ENCODE results near the gene PABPC1L2B. TPM values are rescaled to one million over a fixed set of nuclear protein-coding genes. Genes with fewer than 3 reads are reported as not detected.
"Not testable (repeated sequence)": the region's sequence is repeated elsewhere in the genome, so short reads cannot be mapped to it uniquely, and the experiment has no call there.

The PABPC1L2B gene
- total and polyA plus RNA-seq, 4 donors, result not detected

DNA sequence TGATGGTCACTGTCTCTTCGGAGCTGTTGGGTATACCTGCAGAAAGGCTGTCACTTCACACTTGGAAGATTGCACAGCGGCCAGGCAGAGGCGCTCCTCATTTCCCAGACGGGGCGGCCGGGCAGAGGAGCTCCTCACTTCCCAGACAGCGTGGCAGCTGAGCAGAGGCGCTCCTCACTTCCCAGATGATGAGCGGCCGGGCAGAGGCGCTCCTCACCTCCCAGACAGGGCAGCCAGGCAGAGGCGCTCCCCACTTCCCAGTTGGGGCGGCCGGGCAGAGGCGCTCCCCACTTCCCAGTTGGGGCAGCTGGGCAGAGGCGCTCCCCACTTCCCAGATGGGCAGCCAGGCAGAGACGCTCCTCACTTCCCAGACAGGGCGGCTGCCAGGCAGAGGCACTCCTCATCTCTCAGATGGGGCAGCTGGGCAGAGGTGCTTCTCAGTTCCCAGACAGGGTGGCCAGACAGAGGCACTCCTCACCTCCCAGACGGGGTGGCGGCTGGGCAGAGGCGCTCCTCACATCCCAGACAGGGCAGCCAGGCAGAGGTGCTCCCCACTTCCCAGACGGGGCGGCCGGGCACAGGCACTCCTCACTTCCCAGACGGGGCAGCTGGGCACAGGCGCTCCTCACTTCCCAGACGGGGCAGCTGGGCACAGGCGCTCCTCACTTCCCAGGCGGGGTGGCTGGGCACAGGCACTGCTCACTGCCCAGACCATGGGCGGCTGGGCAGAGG, 18.8 kb downstream of the PABPC1L2B start:
- Histone ChIP-seq H3K9ac (ENCODE audit: low read depth in 1 of 2, low read length in 2 of 2) (no peak overlapping the region), H3K27me3 (ENCODE audit: control insufficient read depth in 4 of 4, insufficient read depth in 4 of 4, low read length in 3 of 4) (no peaks in the 10 kb centered on the region), H3K27ac (ENCODE audit: low read depth in 1 of 2, low read length in 2 of 2) (no peak overlapping the region), H3K4me3 (ENCODE audit: low read depth in 1 of 3, low read length in 3 of 3) (no peak overlapping the region), H3K4me1 (ENCODE audit: control insufficient read depth in 4 of 4, insufficient read depth in 4 of 4, low read length in 3 of 4) (no peaks in the 10 kb centered on the region), H3K36me3 (ENCODE audit: control insufficient read depth in 4 of 4, insufficient read depth in 3 of 4, low read depth in 1 of 4, low read length in 3 of 4) (no peaks in the 10 kb centered on the region), H3K9me3 (ENCODE audit: control insufficient read depth in 4 of 4, low read length in 3 of 4) (peaks cover 0 to 8% (median 2%) of the 10 kb centered on the region in 4 donors)
- no peak for DNase-seq (ENCODE audit: low spot score)
- WGBS, result 86% methylated on average over 30 of the region's 30 CpGs
- TF ChIP-seq FOXA1 (IDR thresholded peaks at IDR 0.05) (no peak), EGR1 (IDR thresholded peaks at IDR 0.05; ENCODE audit: low read depth in 2 of 2) (no peak), YY1 (IDR thresholded peaks at IDR 0.05) (no peak), HNF4G (IDR thresholded peaks at IDR 0.05) (no peak), GABPA (IDR thresholded peaks at IDR 0.05 in 1 of 2, conservative IDR thresholded peaks at IDR 0.05 in 1 of 2) (no peak), FOXA2 (IDR thresholded peaks at IDR 0.05) (no peak), RAD21 (IDR thresholded peaks at IDR 0.05) (no peak), NR2F2 (IDR thresholded peaks at IDR 0.05) (no peak), RXRA (IDR thresholded peaks at IDR 0.05) (no peak)
- TF ChIP-seq, protein P1, sequence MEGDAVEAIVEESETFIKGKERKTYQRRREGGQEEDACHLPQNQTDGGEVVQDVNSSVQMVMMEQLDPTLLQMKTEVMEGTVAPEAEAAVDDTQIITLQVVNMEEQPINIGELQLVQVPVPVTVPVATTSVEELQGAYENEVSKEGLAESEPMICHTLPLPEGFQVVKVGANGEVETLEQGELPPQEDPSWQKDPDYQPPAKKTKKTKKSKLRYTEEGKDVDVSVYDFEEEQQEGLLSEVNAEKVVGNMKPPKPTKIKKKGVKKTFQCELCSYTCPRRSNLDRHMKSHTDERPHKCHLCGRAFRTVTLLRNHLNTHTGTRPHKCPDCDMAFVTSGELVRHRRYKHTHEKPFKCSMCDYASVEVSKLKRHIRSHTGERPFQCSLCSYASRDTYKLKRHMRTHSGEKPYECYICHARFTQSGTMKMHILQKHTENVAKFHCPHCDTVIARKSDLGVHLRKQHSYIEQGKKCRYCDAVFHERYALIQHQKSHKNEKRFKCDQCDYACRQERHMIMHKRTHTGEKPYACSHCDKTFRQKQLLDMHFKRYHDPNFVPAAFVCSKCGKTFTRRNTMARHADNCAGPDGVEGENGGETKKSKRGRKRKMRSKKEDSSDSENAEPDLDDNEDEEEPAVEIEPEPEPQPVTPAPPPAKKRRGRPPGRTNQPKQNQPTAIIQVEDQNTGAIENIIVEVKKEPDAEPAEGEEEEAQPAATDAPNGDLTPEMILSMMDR (IDR thresholded peaks at IDR 0.05; ENCODE audit: low read depth, low read length, missing input control), result no peak
- TF ChIP-seq, protein P2, sequence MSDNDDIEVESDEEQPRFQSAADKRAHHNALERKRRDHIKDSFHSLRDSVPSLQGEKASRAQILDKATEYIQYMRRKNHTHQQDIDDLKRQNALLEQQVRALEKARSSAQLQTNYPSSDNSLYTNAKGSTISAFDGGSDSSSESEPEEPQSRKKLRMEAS (IDR thresholded peaks at IDR 0.05), result no peak

DNA sequence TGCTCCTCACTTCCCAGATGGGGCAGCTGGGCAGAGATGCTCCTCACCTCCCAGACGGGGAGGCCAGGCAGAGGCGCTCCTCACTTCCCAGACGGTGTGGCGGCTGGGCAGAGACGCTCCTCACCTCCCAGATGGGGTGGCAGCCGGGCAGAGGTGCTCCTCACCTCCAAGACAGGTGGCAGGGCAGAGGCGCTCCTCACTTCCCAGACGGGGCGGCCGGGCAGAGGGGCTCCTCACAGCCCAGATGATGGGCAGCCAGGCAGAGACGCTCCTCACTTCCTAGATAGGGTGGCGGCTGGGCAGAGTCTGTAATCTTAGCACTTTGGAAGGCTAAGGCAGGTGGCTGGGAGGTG, 19.3 kb downstream of the PABPC1L2B start:
- not testable (repeated sequence) for H3K27me3 ChIP-seq (ENCODE audit: control insufficient read depth in 4 of 4, insufficient read depth in 4 of 4, low read length in 3 of 4); H3K9me3 ChIP-seq (ENCODE audit: control insufficient read depth in 4 of 4, low read length in 3 of 4); H3K9ac ChIP-seq (ENCODE audit: low read depth in 1 of 2, low read length in 2 of 2); H3K4me3 ChIP-seq (ENCODE audit: low read depth in 1 of 3, low read length in 3 of 3); H3K27ac ChIP-seq (ENCODE audit: low read depth in 1 of 2, low read length in 2 of 2); H3K4me1 ChIP-seq (ENCODE audit: control insufficient read depth in 4 of 4, insufficient read depth in 4 of 4, low read length in 3 of 4); H3K36me3 ChIP-seq (ENCODE audit: control insufficient read depth in 4 of 4, insufficient read depth in 3 of 4, low read depth in 1 of 4, low read length in 3 of 4); DNase-seq (ENCODE audit: low spot score)
- WGBS, result 94% methylated on average over 12 of the region's 12 CpGs

DNA sequence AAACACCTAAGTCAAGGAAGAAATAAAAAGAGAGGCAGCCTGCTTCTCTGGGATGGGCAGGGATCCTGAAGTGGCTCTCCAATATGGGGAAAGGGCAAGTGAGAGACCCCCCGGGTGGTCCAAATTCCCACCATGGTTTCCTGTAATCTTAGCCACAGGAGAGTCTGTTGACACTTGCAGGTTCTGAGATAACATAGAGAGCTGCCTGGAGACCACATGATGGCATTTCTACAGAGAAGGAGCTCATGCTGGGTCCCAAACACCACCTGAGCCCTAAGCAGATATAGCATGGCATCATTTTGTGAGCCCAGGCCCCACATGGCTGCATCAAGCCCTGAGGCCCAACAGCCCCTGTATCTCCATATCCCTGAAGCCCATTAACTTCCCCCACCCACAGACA, 26.1 kb downstream of the PABPC1L2B start:
- H3K36me3 ChIP-seq (ENCODE audit: control insufficient read depth in 4 of 4, insufficient read depth in 3 of 4, low read depth in 1 of 4, low read length in 3 of 4), result no peaks in the 10 kb centered on the region
- H3K9ac ChIP-seq (ENCODE audit: low read depth in 1 of 2, low read length in 2 of 2), result no peak overlapping the region
- H3K27me3 ChIP-seq (ENCODE audit: control insufficient read depth in 4 of 4, insufficient read depth in 4 of 4, low read length in 3 of 4), result peaks cover 0 to 3% (median 0%) of the 10 kb centered on the region in 4 donors
- WGBS, result 31% methylated on average over 1 of the region's 1 CpG
- H3K4me1 ChIP-seq (ENCODE audit: control insufficient read depth in 4 of 4, insufficient read depth in 4 of 4, low read length in 3 of 4), result no peaks in the 10 kb centered on the region
- peaks cover 0 to 14% (median 5%) of the 10 kb centered on the region in 4 donors for H3K9me3 ChIP-seq (ENCODE audit: control insufficient read depth in 4 of 4, low read length in 3 of 4)
- H3K27ac ChIP-seq (ENCODE audit: low read depth in 1 of 2, low read length in 2 of 2), result no peak overlapping the region
- no peak for DNase-seq (ENCODE audit: low spot score)
- H3K4me3 ChIP-seq (ENCODE audit: low read depth in 1 of 3, low read length in 3 of 3), result no peak overlapping the region
- TF ChIP-seq JUND (IDR thresholded peaks at IDR 0.05) (no peak), RAD21 (IDR thresholded peaks at IDR 0.05) (no peak), TAF1 (conservative IDR thresholded peaks at IDR 0.05) (no peak), GABPA (IDR thresholded peaks at IDR 0.05 in 1 of 2, conservative IDR thresholded peaks at IDR 0.05 in 1 of 2) (no peak), FOXA1 (IDR thresholded peaks at IDR 0.05) (no peak), SP1 (IDR thresholded peaks at IDR 0.05) (no peak)
- TF ChIP-seq, protein P2 (IDR thresholded peaks at IDR 0.05), result no peak
- TF ChIP-seq, protein P3, sequence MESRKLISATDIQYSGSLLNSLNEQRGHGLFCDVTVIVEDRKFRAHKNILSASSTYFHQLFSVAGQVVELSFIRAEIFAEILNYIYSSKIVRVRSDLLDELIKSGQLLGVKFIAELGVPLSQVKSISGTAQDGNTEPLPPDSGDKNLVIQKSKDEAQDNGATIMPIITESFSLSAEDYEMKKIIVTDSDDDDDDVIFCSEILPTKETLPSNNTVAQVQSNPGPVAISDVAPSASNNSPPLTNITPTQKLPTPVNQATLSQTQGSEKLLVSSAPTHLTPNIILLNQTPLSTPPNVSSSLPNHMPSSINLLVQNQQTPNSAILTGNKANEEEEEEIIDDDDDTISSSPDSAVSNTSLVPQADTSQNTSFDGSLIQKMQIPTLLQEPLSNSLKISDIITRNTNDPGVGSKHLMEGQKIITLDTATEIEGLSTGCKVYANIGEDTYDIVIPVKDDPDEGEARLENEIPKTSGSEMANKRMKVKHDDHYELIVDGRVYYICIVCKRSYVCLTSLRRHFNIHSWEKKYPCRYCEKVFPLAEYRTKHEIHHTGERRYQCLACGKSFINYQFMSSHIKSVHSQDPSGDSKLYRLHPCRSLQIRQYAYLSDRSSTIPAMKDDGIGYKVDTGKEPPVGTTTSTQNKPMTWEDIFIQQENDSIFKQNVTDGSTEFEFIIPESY (IDR thresholded peaks at IDR 0.05), result no peak

Other genes with a start within 250 kb of the PABPC1L2B start
- under 1 TPM in 1 of 2 donors, not detected in 1; 0.19 TPM for gene DMRTC1B, start 226.0 kb upstream of the PABPC1L2B start, total RNA-seq
- not detected for gene DMRTC1B, start 226.0 kb upstream of the PABPC1L2B start, polyA plus RNA-seq
- gene FAM236B, start 220.3 kb upstream of the PABPC1L2B start, total RNA-seq, result not detected
- not detected for gene FAM236B, start 220.3 kb upstream of the PABPC1L2B start, polyA plus RNA-seq
- not detected for gene FAM236D, start 194.7 kb upstream of the PABPC1L2B start, total RNA-seq
- gene FAM236D, start 194.7 kb upstream of the PABPC1L2B start, polyA plus RNA-seq, result not detected
- gene FAM236C, start 90.3 kb upstream of the PABPC1L2B start, total RNA-seq, result not detected
- not detected for gene FAM236C, start 90.3 kb upstream of the PABPC1L2B start, polyA plus RNA-seq
- gene FAM236A, start 64.7 kb upstream of the PABPC1L2B start, total RNA-seq, result not detected
- gene FAM236A, start 64.7 kb upstream of the PABPC1L2B start, polyA plus RNA-seq, result not detected
- not detected for gene DMRTC1, start 59.1 kb upstream of the PABPC1L2B start, total RNA-seq
- not detected for gene DMRTC1, start 59.1 kb upstream of the PABPC1L2B start, polyA plus RNA-seq
- not detected for gene PABPC1L2A, start 76.6 kb downstream of the PABPC1L2B start, total RNA-seq
- gene PABPC1L2A, start 76.6 kb downstream of the PABPC1L2B start, polyA plus RNA-seq, result not detected
- gene NAP1L2, start 211.9 kb downstream of the PABPC1L2B start, total RNA-seq, result under 1 TPM in 1 of 2 donors, not detected in 1; 0.17 TPM
- under 1 TPM in 1 of 2 donors, not detected in 1; 0.91 TPM for gene NAP1L2, start 211.9 kb downstream of the PABPC1L2B start, polyA plus RNA-seq

Data from liver (tissue), 9 donors.